GM12878 (cell line): ENCODE results near the gene DSEL. TPM values are rescaled to one million over a fixed set of nuclear protein-coding genes. Genes with fewer than 3 reads are reported as not detected.

Experiments
- ATAC-seq: fragments of 200-7000 bp; cut with Tn5 transposase; 3 replicates; pipeline ENCODE4 v1.9.1; 2020; ENCODE audit warnings: mild to moderate bottlenecking, moderate library complexity
- BruUV-seq: library from RNA; stranded (reverse); fragments of 400-500 nt; replicated peaks from 2 replicates; lab custom pipeline; 2021; lab: Mats Ljungman, UMichigan
- CTCF ChIA-PET: fragments of 300-600 bp; sonication (Branson Sonifier 250); formaldehyde crosslinking; extraction: SDS; loops from one replicate; lab custom pipeline; 2021; ENCODE audit warnings: inconsistent platforms; lab: Yijun Ruan, JAX
- POLR2A ChIA-PET: fragments of 350-600 bp; formaldehyde crosslinking; extraction: SDS; loops from one replicate; lab custom pipeline; 2021; ENCODE audit warnings: inconsistent platforms; lab: Charles Lee
- RAD21 ChIA-PET: fragments of 300-600 bp; sonication (Branson Sonifier 250); formaldehyde crosslinking; loops from one replicate; lab custom pipeline; 2023; ENCODE audit warnings: antibody characterized with exemption; ENCODE audit not compliant: unreplicated experiment; lab: Charles Lee
- SMC1A ChIA-PET: fragments of 300-600 bp; sonication (Branson Sonifier 250); formaldehyde crosslinking; loops from one replicate; lab custom pipeline; 2023; ENCODE audit not compliant: unreplicated experiment, uncharacterized antibody; lab: Charles Lee
- DNase-seq: peaks from one replicate; pipeline ENCODE4 v3.0.0-alpha.2; 2011; ENCODE audit warnings: low read depth, low spot score
- FAIRE-seq: peaks from 3 replicates; lab custom pipeline; 2011; peaks lifted over from hg19 to GRCh38; lab: Jason Lieb, UNC
- H2AFZ ChIP-seq: 2 replicates; pipeline ENCODE4 v1.6.0; 2011; ENCODE audit warnings: low read depth, low read length, control low read depth; ENCODE audit not compliant: control insufficient read depth
- H3K27ac ChIP-seq: 2 replicates; pipeline ENCODE4 v1.5.1; 2011; ENCODE audit warnings: control low read depth; ENCODE audit not compliant: control insufficient read depth, insufficient read depth
- H3K27me3 ChIP-seq, 2 experiments: replicated peaks in 1 of 2; 2 replicates each; pipeline versions ENCODE4 v1.6.0 to v1.6.1; 2011; ENCODE audit warnings: low read length in 1 of 2; ENCODE audit not compliant: control insufficient read depth in 2 of 2, insufficient read depth in 2 of 2
- H3K36me3 ChIP-seq, 2 experiments: 2 replicates each; pipeline ENCODE4 v1.5.1; 2011; ENCODE audit warnings: low read length in 1 of 2; ENCODE audit not compliant: control insufficient read depth in 2 of 2, insufficient read depth in 2 of 2
- H3K4me1 ChIP-seq: 2 replicates; pipeline ENCODE4 v1.6.1; 2011; ENCODE audit warnings: mild to moderate bottlenecking, low read length, moderate library complexity, mixed read lengths; ENCODE audit not compliant: control insufficient read depth, insufficient read depth
- H3K4me2 ChIP-seq: 2 replicates; pipeline ENCODE4 v1.6.0; 2011; ENCODE audit warnings: control low read depth; ENCODE audit not compliant: control insufficient read depth, insufficient read depth
- H3K4me3 ChIP-seq: fragments of 200-600 bp; sonication (generic); 2 replicates; pipeline ENCODE4 v1.5.1; 2016
- H3K79me2 ChIP-seq: 2 replicates; pipeline ENCODE4 v1.6.0; 2011; ENCODE audit warnings: low read length; ENCODE audit not compliant: control insufficient read depth, insufficient read depth
- H3K9ac ChIP-seq: 2 replicates; pipeline ENCODE4 v1.8.0; 2011; ENCODE audit warnings: low read length, control low read depth, mixed read lengths; ENCODE audit not compliant: control insufficient read depth, insufficient read depth
- H3K9me3 ChIP-seq: replicated peaks from 3 replicates; pipeline ENCODE4 v1.5.1; 2011; ENCODE audit warnings: mild to moderate bottlenecking, low read length; ENCODE audit not compliant: control insufficient read depth, insufficient read depth
- H4K20me1 ChIP-seq: 2 replicates; pipeline ENCODE4 v1.6.0; 2011; ENCODE audit not compliant: control insufficient read depth, insufficient read depth
- ATF7 ChIP-seq: fragments of 450-650 bp; IDR thresholded peaks from 2 replicates; pipeline ENCODE4 v1.6.1; 2016; ENCODE audit warnings: low read depth, mild to moderate bottlenecking
- BCL11A ChIP-seq: IDR thresholded peaks from 2 replicates; pipeline ENCODE4 v1.6.1; 2011; ENCODE audit warnings: low read depth, low read length
- CBX3 ChIP-seq: fragments of 200-600 bp; sonication (generic); IDR thresholded peaks from 2 replicates; pipeline ENCODE4 v1.6.1; 2016; ENCODE audit warnings: low read depth, borderline replicate concordance
- CHD2 ChIP-seq: IDR thresholded peaks from 2 replicates; pipeline ENCODE4 v1.6.1; 2011; ENCODE audit warnings: low read depth, low read length, improper control_type of control experiment, borderline replicate concordance
- E4F1 ChIP-seq: fragments of 450-650 bp; IDR thresholded peaks from 2 replicates; pipeline ENCODE4 v1.6.1; 2018; ENCODE audit warnings: borderline replicate concordance, mild to moderate bottlenecking; ENCODE audit not compliant: partially characterized antibody
- EZH2 ChIP-seq: IDR thresholded peaks from 2 replicates; pipeline ENCODE4 v1.6.1; 2012; ENCODE audit warnings: low read depth, mild to moderate bottlenecking, control low read depth, inconsistent platforms, low read length, borderline replicate concordance; ENCODE audit not compliant: control insufficient read depth
- IRF4 ChIP-seq: IDR thresholded peaks from 2 replicates; pipeline ENCODE4 v1.6.1; 2011; ENCODE audit warnings: low read depth, low read length
- NR2C2 ChIP-seq: IDR thresholded peaks from 2 replicates; pipeline ENCODE4 v1.6.1; 2011; ENCODE audit warnings: borderline replicate concordance, low read depth; ENCODE audit not compliant: control insufficient read depth, insufficient read length
- PBX3 ChIP-seq: IDR thresholded peaks from 2 replicates; pipeline ENCODE4 v1.6.1; 2011; ENCODE audit warnings: mild to moderate bottlenecking, low read depth, low read length, moderate library complexity; ENCODE audit not compliant: insufficient replicate concordance
- SREBF1 ChIP-seq: IDR thresholded peaks from 2 replicates; pipeline ENCODE4 v1.6.1; 2012; ENCODE audit warnings: mild to moderate bottlenecking, low read length
- STAT1 ChIP-seq: fragments of 450-650 bp; conservative IDR thresholded peaks from 2 replicates; pipeline ENCODE4 v1.6.1; 2014; ENCODE audit warnings: antibody characterized with exemption, mild to moderate bottlenecking
- ZNF384 ChIP-seq: IDR thresholded peaks from 2 replicates; pipeline ENCODE4 v1.6.1; 2012; ENCODE audit warnings: low read depth, mild to moderate bottlenecking, low read length, improper control_type of control experiment, borderline replicate concordance
- WGBS: methylation state at CpG from one replicate; pipeline ENCODE4 v1.1.6; 2016; ENCODE audit warnings: low lambda C conversion rate; ENCODE audit not compliant: insufficient replicate concordance, insufficient coverage; ENCODE audit errors: missing lambda C conversion rate; 5-methylcytosine and 5-hydroxymethylcytosine counted together
- in situ Hi-C: fragments of 300-500 bp; cut with MboI; formaldehyde crosslinking; loops from 9 replicates; pipeline ENCODE4 v1.14.3; 2018; ENCODE audit warnings: mixed read lengths
- intact Hi-C: fragments of 100-400 bp; cut with micrococcal nuclease; formaldehyde crosslinking; loops from one replicate; pipeline ENCODE4 v1.14.2; 2022; ENCODE audit not compliant: unreplicated experiment
- polyA plus RNA-seq, 11 experiments: library from polyadenylated mRNA; depleted of rRNA in 4 of 11; unstranded in 6 of 11; stranded (reverse) in 5 of 11; fragments of >200 nt; fragmentation: Nextera tagmentation in 4 of 11; fragmentation: Illumina TruSeq in 1 of 11; extraction: Ambion mirVana in 4 of 11; extraction: Trizol in 1 of 11; gene quantifications; 1 replicate in 1 of 11; 2 replicates in 10 of 11; pipeline versions ENCODE4 v1.2.1 to v1.2.3, GENCODE V29; 2011 to 2016; ENCODE audit warnings: inconsistent platforms in 2 of 11, missing spikeins in 2 of 11, low read depth in 1 of 11
- total RNA-seq, 4 experiments: library from RNA; depleted of rRNA in 3 of 4; stranded (reverse); fragments of >200 nt in 3 of 4; fragmentation: Illumina TruSeq in 1 of 4; extraction: Trizol in 1 of 4; gene quantifications; 2 replicates each; pipeline versions ENCODE4 v1.2.1 to v1.2.3, GENCODE V29; 2013 to 2021

DSEL gene
- total and polyA plus RNA-seq, 10 of the 15 experiments (the other 5 are each of a cell fraction or from before 2014, with no cell fraction given): 0.03 TPM; not detected in 9

- TF ChIP-seq CHD2 (no peak), IRF4 (no peak), E4F1 (no peak), STAT1 (no peak), EZH2 (no peak), BCL11A (no peak)
Observed at GRCh38 chr18:67516539-67517443, at the start of gene DSEL (continued).

GRCh38 chr18:67553437-67553836 is 36.9 kb upstream of the DSEL start:
- Histone ChIP-seq H3K79me2 (no peaks in the 10 kb centered on the region), H3K27me3 (no peaks in the 10 kb centered on the region), H3K4me1 (no peaks in the 10 kb centered on the region), H3K9me3 (no peaks in the 10 kb centered on the region), H3K4me2 (no peak overlapping the region), H3K9ac (no peak overlapping the region), H3K36me3 (no peaks in the 10 kb centered on the region), H2AFZ (no peak overlapping the region), H3K4me3 (no peak overlapping the region), H4K20me1 (no peaks in the 10 kb centered on the region), H3K27ac (no peak overlapping the region)
- in situ Hi-C loops: no loop called here
- FAIRE-seq (no peak), DNase-seq (no peak), ATAC-seq (no peak)
- ChIA-PET CTCF (no interaction called here), POLR2A (no interaction called here), SMC1A (no interaction called here), RAD21 (no interaction called here)
- 0% methylated on average over 2 of the region's 2 CpGs for WGBS
- TF ChIP-seq PBX3: no peak
- no peak for TF ChIP-seq ZNF384
- TF ChIP-seq SREBF1: no peak
- TF ChIP-seq CBX3: no peak
- no peak for TF ChIP-seq ATF7
- no peak for TF ChIP-seq NR2C2
- intact Hi-C loops: no loop called here
- no TSS peak for BruUV-seq
